HCT116 (cell line): ENCODE measurements around the gene ACP7. TPM values are rescaled to one million over a fixed set of nuclear protein-coding genes. Genes with fewer than 3 reads are reported as not detected.

Source experiments
- ATAC-seq: fragments of 200-7000 bp; cut with Tn5 transposase; 2 replicates; pipeline ENCODE4 v1.9.1; 2020; ENCODE audit warnings: mild to moderate bottlenecking, moderate library complexity
- BruUV-seq: library from RNA; stranded (reverse); fragments of 400-500 nt; replicated peaks from 2 replicates; lab custom pipeline; 2021; lab: Mats Ljungman, UMichigan
- CTCF ChIA-PET: fragments of 300-600 bp; sonication (Branson Sonifier 250); formaldehyde crosslinking; loops from one replicate; lab custom pipeline; 2021; ENCODE audit warnings: antibody characterized with exemption; lab: Charles Lee
- POLR2A ChIA-PET: fragments of 300-600, 350-600 bp; sonication (Branson Sonifier 250); formaldehyde crosslinking; loops from one replicate; lab custom pipeline; 2021; ENCODE audit warnings: antibody characterized with exemption; lab: Charles Lee
- RAD21 ChIA-PET, 2 experiments: fragments of 300-600 bp; sonication (Branson Sonifier 250); formaldehyde crosslinking; loops; one replicate each; lab custom pipeline; 2023; ENCODE audit warnings: low total read pairs in 2 of 2; ENCODE audit not compliant: uncharacterized antibody in 2 of 2, unreplicated experiment in 2 of 2, low non-redundant PET in 1 of 2; lab: Charles Lee
- DNase-seq: peaks from one replicate; pipeline ENCODE4 v3.0.0-alpha.2; 2010; ENCODE audit warnings: low read depth, low spot score
- H2AFZ ChIP-seq: fragments of 200-600 bp; shearing (Covaris generic), sonication (generic); 2 replicates; pipeline ENCODE4 v1.6.1; 2017; ENCODE audit warnings: low read depth, mixed run types, mixed read lengths, antibody characterized with exemption, low read length; ENCODE audit not compliant: poor library complexity, severe bottlenecking
- H3K27ac ChIP-seq: 2 replicates; pipeline ENCODE4 v1.5.1; 2012; ENCODE audit warnings: low read depth, low read length
- H3K27me3 ChIP-seq: fragments of 200-600 bp; sonication (generic); 2 replicates; pipeline ENCODE4 v1.6.1; 2016; ENCODE audit warnings: mixed run types, low read length, mixed read lengths; ENCODE audit not compliant: insufficient read depth
- H3K36me3 ChIP-seq, 2 experiments: fragments of 200-500 bp in 1 of 2; fragments of 200-600 bp in 1 of 2; sonication (Bioruptor generic) in 1 of 2; sonication (generic) in 1 of 2; 2 replicates each; pipeline versions ENCODE4 v1.5.1 to v1.6.1; 2014 to 2016; ENCODE audit warnings: low read length in 2 of 2, inconsistent platforms in 1 of 2, mixed read lengths in 1 of 2, mixed run types in 1 of 2; ENCODE audit not compliant: insufficient read depth in 2 of 2, control insufficient read depth in 1 of 2
- H3K4me1 ChIP-seq, 2 experiments: fragments of 200-600 bp in 1 of 2; sonication (generic) in 1 of 2; 2 replicates each; pipeline versions ENCODE4 v1.5.1 to v1.6.1; 2012 to 2017; ENCODE audit warnings: low read length in 2 of 2, inconsistent platforms in 1 of 2, mild to moderate bottlenecking in 1 of 2, mixed read lengths in 1 of 2, mixed run types in 1 of 2, moderate library complexity in 1 of 2; ENCODE audit not compliant: insufficient read depth in 2 of 2, control insufficient read depth in 1 of 2
- H3K4me2 ChIP-seq: fragments of 200-600 bp; sonication (generic); 2 replicates; pipeline ENCODE4 v1.6.1; 2017; ENCODE audit warnings: mixed run types, low read length, mixed read lengths
- H3K4me3 ChIP-seq, 2 experiments: fragments of 200-600 bp in 1 of 2; sonication (generic) in 1 of 2; replicated peaks in 1 of 2; 2 replicates each; pipeline ENCODE4 v1.5.1; 2011 to 2016; ENCODE audit warnings: low read length in 2 of 2, control low read depth in 1 of 2, low read depth in 1 of 2, mild to moderate bottlenecking in 1 of 2, mixed read lengths in 1 of 2, mixed run types in 1 of 2
- H3K79me2 ChIP-seq: fragments of 200-600 bp; sonication (generic); 2 replicates; pipeline ENCODE4 v1.6.1; 2017; ENCODE audit warnings: mild to moderate bottlenecking, mixed run types, low read length, moderate library complexity, mixed read lengths; ENCODE audit not compliant: insufficient read depth
- H3K9ac ChIP-seq: fragments of 200-600 bp; sonication (generic); 2 replicates; pipeline ENCODE4 v1.6.1; 2016; ENCODE audit warnings: low read length, mixed read lengths
- H3K9me2 ChIP-seq: fragments of 200-600 bp; sonication (generic), shearing (Covaris generic); 2 replicates; pipeline ENCODE4 v1.6.1; 2017; ENCODE audit warnings: mixed run types, mild to moderate bottlenecking, moderate library complexity; ENCODE audit not compliant: insufficient read depth
- H3K9me3 ChIP-seq, 2 experiments: fragments of 200-500 bp in 1 of 2; fragments of 200-600 bp in 1 of 2; sonication (Bioruptor generic) in 1 of 2; sonication (generic) in 1 of 2; 2 replicates each; pipeline ENCODE4 v1.6.1; 2014 to 2017; ENCODE audit warnings: low read length in 2 of 2, mixed read lengths in 2 of 2, inconsistent platforms in 1 of 2, low read depth in 1 of 2, mild to moderate bottlenecking in 1 of 2, mixed run types in 1 of 2, moderate library complexity in 1 of 2; ENCODE audit not compliant: control insufficient read depth in 1 of 2, insufficient read depth in 1 of 2
- H4K20me1 ChIP-seq: fragments of 200-600 bp; sonication (generic), shearing (Covaris generic); 2 replicates; pipeline ENCODE4 v1.6.1; 2017; ENCODE audit warnings: mixed run types, mild to moderate bottlenecking, moderate library complexity; ENCODE audit not compliant: insufficient read depth
- RAD21 ChIP-seq: IDR thresholded peaks from 2 replicates; pipeline ENCODE4 v1.6.1; 2012; ENCODE audit warnings: low read depth, mild to moderate bottlenecking
- SRF ChIP-seq: IDR thresholded peaks from 2 replicates; pipeline ENCODE4 v1.6.1; 2012; ENCODE audit warnings: low read depth
- ZNF274 ChIP-seq: fragments of 200-500 bp; sonication (Bioruptor generic); IDR thresholded peaks from 2 replicates; pipeline ENCODE4 v1.6.1; 2014; ENCODE audit warnings: mild to moderate bottlenecking, low read depth, low read length, inconsistent platforms
- intact Hi-C: fragments of 100-400 bp; cut with micrococcal nuclease; formaldehyde crosslinking; loops from 2 replicates; pipeline ENCODE4 v1.10.0; 2022
- total RNA-seq: library from RNA; stranded (reverse); gene quantifications from one replicate; pipeline ENCODE4 v1.2.1, GENCODE V29; 2021; ENCODE audit not compliant: unreplicated experiment
- TF ChIP-seq, protein P1 (sequence below): IDR thresholded peaks from 2 replicates; pipeline ENCODE4 v1.6.1; 2011; ENCODE audit warnings: mild to moderate bottlenecking, low read length, moderate library complexity; ENCODE audit not compliant: insufficient replicate concordance; ENCODE audit errors: extremely low read depth

Gene ACP7
- total RNA-seq, 1 experiment from 2014 or later: 4.7 TPM

DNA sequence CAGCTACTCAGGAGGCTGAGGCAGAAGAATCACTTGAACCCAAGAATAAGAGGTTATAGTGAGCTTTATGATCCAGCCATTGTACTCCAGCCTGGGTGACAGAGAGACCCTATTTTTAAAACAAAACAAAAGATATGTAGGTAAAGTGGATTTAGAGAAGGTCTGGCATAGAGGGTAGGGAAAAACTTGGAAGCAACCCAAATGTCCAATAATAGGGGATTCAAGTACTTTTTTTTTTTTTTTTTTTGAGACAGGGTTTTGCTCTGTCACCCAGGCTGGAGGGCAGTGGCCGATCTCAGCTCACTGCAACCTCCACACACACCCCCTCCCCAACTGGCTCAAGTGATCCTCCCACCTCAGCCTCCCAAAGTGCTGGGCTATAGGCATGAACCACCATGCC is 35.7 kb downstream of the ACP7 start:
- no peak for TF ChIP-seq RAD21
- no peak for TF ChIP-seq SRF
- TF ChIP-seq ZNF274: no peak
- TF ChIP-seq, protein P1, sequence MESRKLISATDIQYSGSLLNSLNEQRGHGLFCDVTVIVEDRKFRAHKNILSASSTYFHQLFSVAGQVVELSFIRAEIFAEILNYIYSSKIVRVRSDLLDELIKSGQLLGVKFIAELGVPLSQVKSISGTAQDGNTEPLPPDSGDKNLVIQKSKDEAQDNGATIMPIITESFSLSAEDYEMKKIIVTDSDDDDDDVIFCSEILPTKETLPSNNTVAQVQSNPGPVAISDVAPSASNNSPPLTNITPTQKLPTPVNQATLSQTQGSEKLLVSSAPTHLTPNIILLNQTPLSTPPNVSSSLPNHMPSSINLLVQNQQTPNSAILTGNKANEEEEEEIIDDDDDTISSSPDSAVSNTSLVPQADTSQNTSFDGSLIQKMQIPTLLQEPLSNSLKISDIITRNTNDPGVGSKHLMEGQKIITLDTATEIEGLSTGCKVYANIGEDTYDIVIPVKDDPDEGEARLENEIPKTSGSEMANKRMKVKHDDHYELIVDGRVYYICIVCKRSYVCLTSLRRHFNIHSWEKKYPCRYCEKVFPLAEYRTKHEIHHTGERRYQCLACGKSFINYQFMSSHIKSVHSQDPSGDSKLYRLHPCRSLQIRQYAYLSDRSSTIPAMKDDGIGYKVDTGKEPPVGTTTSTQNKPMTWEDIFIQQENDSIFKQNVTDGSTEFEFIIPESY: no peak
- BruUV-seq: no TSS peak
- no peak overlapping the region for H3K4me2 ChIP-seq
- no peaks in the 10 kb centered on the region for H3K9me3 ChIP-seq
- H4K20me1 ChIP-seq: no peaks in the 10 kb centered on the region
- ChIA-PET RAD21 (no interaction called here), CTCF (interaction anchor here (0.6 to 1.3 kb wide), 2 partner anchors 8 to 54 kb away, joined by 3 read pairs; no protein-coding TSS in a partner anchor), POLR2A (no interaction called here)
- no peaks in the 10 kb centered on the region for H3K9me2 ChIP-seq
- no peak overlapping the region for H3K27ac ChIP-seq
- H3K79me2 ChIP-seq: no peaks in the 10 kb centered on the region
- intact Hi-C loops: no loop called here
- H3K27me3 ChIP-seq: no peaks in the 10 kb centered on the region
- no peaks in the 10 kb centered on the region for H3K36me3 ChIP-seq
- no peak for DNase-seq
- no peak for ATAC-seq
- no peak overlapping the region for H2AFZ ChIP-seq
- peaks cover 9 to 34% of the 10 kb centered on the region in 2 experiments for H3K4me1 ChIP-seq
- H3K9ac ChIP-seq: no peak overlapping the region
- H3K4me3 ChIP-seq: no peak overlapping the region
